NCI-H1105 treated with DMSO at 0.1 percent for 48 hours (cell line): ENCODE results near the gene ANO10.
"Not testable (repeated sequence)": the region's sequence is repeated elsewhere in the genome, so short reads cannot be mapped to it uniquely, and the experiment has no call there.

Experiments used
- DNase-seq: peaks from one replicate; lab custom pipeline; 2025; lab: John Stamatoyannopoulos, UW

Gene ANO10

GRCh38 chr3:43621656-43622432 lies at the start of gene ANO10:
Gene ANO10 (minus strand): TSS chr3:43622011. CDS start chr3:43605852, 16,159 bp downstream.
- peak; percentile 93 for DNase-seq

GRCh38 chr3:43670635-43671522 lies 49.1 kb upstream of the ANO10 start:
- no peak for DNase-seq

- DNase-seq, result not testable (repeated sequence)
These were observed 43.2 kb upstream of the ANO10 start for GRCh38 chr3:43665011-43665410.

GRCh38 chr3:43661376-43661775 lies 39.6 kb upstream of the ANO10 start:
- DNase-seq, result not testable (repeated sequence)

GRCh38 chr3:43659250-43659880 lies 37.6 kb upstream of the ANO10 start:
- no peak for DNase-seq

GRCh38 chr3:43656390-43656789 lies 34.6 kb upstream of the ANO10 start:
- not testable (repeated sequence) for DNase-seq

GRCh38 chr3:43650345-43650744 lies 28.5 kb upstream of the ANO10 start:
- no peak for DNase-seq

- DNase-seq, result no peak
These were observed 27.7 kb upstream of the ANO10 start for GRCh38 chr3:43649365-43649968.

GRCh38 chr3:43648957-43649356 lies 27.1 kb upstream of the ANO10 start:
- no peak for DNase-seq

GRCh38 chr3:43647331-43648166 lies 25.7 kb upstream of the ANO10 start:
- DNase-seq, result no peak

GRCh38 chr3:43644443-43644842 lies 22.6 kb upstream of the ANO10 start:
- no peak for DNase-seq

- no peak for DNase-seq
These were observed 19.7 kb upstream of the ANO10 start for GRCh38 chr3:43641306-43642114.

- no peak for DNase-seq
These were observed 18.9 kb upstream of the ANO10 start for GRCh38 chr3:43640681-43641080.

- DNase-seq, result no peak
These were observed 17.0 kb upstream of the ANO10 start for GRCh38 chr3:43638594-43639447.

GRCh38 chr3:43637702-43638101 lies 15.9 kb upstream of the ANO10 start:
- DNase-seq, result no peak

GRCh38 chr3:43632986-43633385 lies 11.2 kb upstream of the ANO10 start:
- no peak for DNase-seq

GRCh38 chr3:43632269-43632733 lies 10.5 kb upstream of the ANO10 start:
- DNase-seq, result no peak

GRCh38 chr3:43629741-43630140 lies 7.9 kb upstream of the ANO10 start:
- DNase-seq, result no peak

- DNase-seq, result no peak
These were observed 7.4 kb upstream of the ANO10 start for GRCh38 chr3:43629257-43629656.
